ENCODE measurements around the gene TAC1.

The TAC1 gene, protein sequence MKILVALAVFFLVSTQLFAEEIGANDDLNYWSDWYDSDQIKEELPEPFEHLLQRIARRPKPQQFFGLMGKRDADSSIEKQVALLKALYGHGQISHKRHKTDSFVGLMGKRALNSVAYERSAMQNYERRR

DNA sequence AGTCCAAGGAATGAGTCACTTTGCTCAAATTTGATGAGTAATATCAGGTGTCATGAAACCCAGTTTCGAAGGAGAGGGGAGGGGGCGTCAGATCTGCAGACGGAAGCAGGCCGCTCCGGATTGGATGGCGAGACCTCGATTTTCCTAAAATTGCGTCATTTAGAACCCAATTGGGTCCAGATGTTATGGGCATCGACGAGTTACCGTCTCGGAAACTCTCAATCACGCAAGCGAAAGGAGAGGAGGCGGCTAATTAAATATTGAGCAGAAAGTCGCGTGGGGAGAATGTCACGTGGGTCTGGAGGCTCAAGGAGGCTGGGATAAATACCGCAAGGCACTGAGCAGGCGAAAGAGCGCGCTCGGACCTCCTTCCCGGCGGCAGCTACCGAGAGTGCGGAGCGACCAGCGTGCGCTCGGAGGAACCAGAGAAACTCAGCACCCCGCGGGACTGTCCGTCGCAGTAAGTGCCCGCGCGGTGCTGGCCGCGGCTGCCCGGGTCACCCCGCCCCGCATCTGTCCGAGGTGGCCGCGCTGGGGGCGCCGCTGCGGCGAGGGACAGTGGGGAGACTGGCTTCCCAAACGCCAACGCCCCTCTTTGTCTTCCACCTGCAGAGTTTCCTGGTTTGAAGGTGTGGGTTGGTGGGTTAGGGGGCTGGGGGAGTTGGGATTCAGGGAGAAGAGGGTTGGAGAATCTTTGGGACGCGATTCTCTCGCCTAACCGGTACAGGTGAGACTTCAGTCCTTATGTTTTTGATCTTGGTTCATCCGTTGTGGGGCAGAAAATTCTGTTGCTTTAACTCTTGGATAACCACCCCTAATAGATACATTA lies at the start of gene TAC1:
Gene TAC1, plus strand, starts transcription at position 351 of the 829 bp plus-strand sequence. CDS start 527 bp downstream, outside the sequence.
- H3K4me3 ChIP-seq (ENCODE audit: severe bottlenecking), result no peak within 1 kb of the TSS
- no peaks in the 10 kb centered on the region for H3K9me3 ChIP-seq (ENCODE audit: severe bottlenecking)
- ATAC-seq (ENCODE audit: low read depth), result peak; percentile 29; the same call in 1 of the 3 replicates
- H3K4me1 ChIP-seq (ENCODE audit: insufficient read depth, poor library complexity, severe bottlenecking), result no peaks in the 10 kb centered on the region
- DNase-seq (ENCODE audit: low spot score), result no peak
- no peaks in the 10 kb centered on the region for H3K36me3 ChIP-seq (ENCODE audit: low read depth)
- H3K27ac ChIP-seq (ENCODE audit: poor library complexity, severe bottlenecking), result no peak within 1 kb of the TSS
- no peak for TF ChIP-seq CTCF (IDR thresholded peaks at IDR 0.05; ENCODE audit: poor library complexity, severe bottlenecking)
- H3K27me3 ChIP-seq (ENCODE audit: insufficient read depth, poor library complexity, severe bottlenecking), result peaks cover 95% of the 10 kb centered on the region

- no peaks in the 10 kb centered on the region for H3K27me3 ChIP-seq (ENCODE audit: insufficient read depth, poor library complexity, severe bottlenecking)
Measured at GRCh38 chr7:97685952-97686351, 45.9 kb upstream of the TAC1 start.

GRCh38 chr7:97693586-97693985 lies 38.3 kb upstream of the TAC1 start:
- Histone ChIP-seq H3K27ac (ENCODE audit: poor library complexity, severe bottlenecking) (no peak overlapping the region), H3K9me3 (ENCODE audit: severe bottlenecking) (no peaks in the 10 kb centered on the region), H3K36me3 (ENCODE audit: low read depth) (no peaks in the 10 kb centered on the region), H3K4me3 (ENCODE audit: severe bottlenecking) (no peak overlapping the region), H3K27me3 (ENCODE audit: insufficient read depth, poor library complexity, severe bottlenecking) (no peaks in the 10 kb centered on the region), H3K4me1 (ENCODE audit: insufficient read depth, poor library complexity, severe bottlenecking) (no peaks in the 10 kb centered on the region)
- ATAC-seq (ENCODE audit: low read depth) (no peak), DNase-seq (ENCODE audit: low spot score) (no peak)
- TF ChIP-seq CTCF (IDR thresholded peaks at IDR 0.05; ENCODE audit: poor library complexity, severe bottlenecking), result no peak

More at GRCh38 chr7:97685952-97686351, 45.9 kb upstream of the TAC1 start:
- Histone ChIP-seq H3K27ac (ENCODE audit: poor library complexity, severe bottlenecking) (no peak overlapping the region), H3K4me1 (ENCODE audit: insufficient read depth, poor library complexity, severe bottlenecking) (no peaks in the 10 kb centered on the region), H3K4me3 (ENCODE audit: severe bottlenecking) (no peak overlapping the region), H3K9me3 (ENCODE audit: severe bottlenecking) (no peaks in the 10 kb centered on the region), H3K36me3 (ENCODE audit: low read depth) (no peaks in the 10 kb centered on the region)
- DNase-seq (ENCODE audit: low spot score) (no peak), ATAC-seq (ENCODE audit: low read depth) (no peak)
- no peak for TF ChIP-seq CTCF (IDR thresholded peaks at IDR 0.05; ENCODE audit: poor library complexity, severe bottlenecking)

- H3K9me3 ChIP-seq (ENCODE audit: severe bottlenecking), result no peaks in the 10 kb centered on the region
- no peak overlapping the region for H3K27ac ChIP-seq (ENCODE audit: poor library complexity, severe bottlenecking)
- ATAC-seq (ENCODE audit: low read depth), result no peak
- no peak for TF ChIP-seq CTCF (IDR thresholded peaks at IDR 0.05; ENCODE audit: poor library complexity, severe bottlenecking)
- no peaks in the 10 kb centered on the region for H3K4me1 ChIP-seq (ENCODE audit: insufficient read depth, poor library complexity, severe bottlenecking)
- H3K27me3 ChIP-seq (ENCODE audit: insufficient read depth, poor library complexity, severe bottlenecking), result no peaks in the 10 kb centered on the region
- DNase-seq (ENCODE audit: low spot score), result no peak
- no peaks in the 10 kb centered on the region for H3K36me3 ChIP-seq (ENCODE audit: low read depth)
- no peak overlapping the region for H3K4me3 ChIP-seq (ENCODE audit: severe bottlenecking)
Measured at GRCh38 chr7:97694355-97694754, 37.5 kb upstream of the TAC1 start.

- H3K4me3 ChIP-seq (ENCODE audit: severe bottlenecking), result no peak overlapping the region
- no peak for TF ChIP-seq CTCF (IDR thresholded peaks at IDR 0.05; ENCODE audit: poor library complexity, severe bottlenecking)
- H3K9me3 ChIP-seq (ENCODE audit: severe bottlenecking), result no peaks in the 10 kb centered on the region
- no peak overlapping the region for H3K27ac ChIP-seq (ENCODE audit: poor library complexity, severe bottlenecking)
- H3K27me3 ChIP-seq (ENCODE audit: insufficient read depth, poor library complexity, severe bottlenecking), result no peaks in the 10 kb centered on the region
- H3K36me3 ChIP-seq (ENCODE audit: low read depth), result no peaks in the 10 kb centered on the region
- ATAC-seq (ENCODE audit: low read depth), result no peak
- no peak for DNase-seq (ENCODE audit: low spot score)
- H3K4me1 ChIP-seq (ENCODE audit: insufficient read depth, poor library complexity, severe bottlenecking), result no peaks in the 10 kb centered on the region
Measured at GRCh38 chr7:97697396-97697795, 34.5 kb upstream of the TAC1 start.

Data from RWPE2 (cell line).